ENCODE data around the gene DNAJC3. TPM values are rescaled to one million over a fixed set of nuclear protein-coding genes. Genes with fewer than 3 reads are reported as not detected.

The DNAJC3 gene
- total and polyA plus RNA-seq, 9 of the 15 experiments (the other 6 are each of a cell fraction or from before 2014, with no cell fraction given) = 7.8 to 21.8 (median 10.4) TPM

DNA sequence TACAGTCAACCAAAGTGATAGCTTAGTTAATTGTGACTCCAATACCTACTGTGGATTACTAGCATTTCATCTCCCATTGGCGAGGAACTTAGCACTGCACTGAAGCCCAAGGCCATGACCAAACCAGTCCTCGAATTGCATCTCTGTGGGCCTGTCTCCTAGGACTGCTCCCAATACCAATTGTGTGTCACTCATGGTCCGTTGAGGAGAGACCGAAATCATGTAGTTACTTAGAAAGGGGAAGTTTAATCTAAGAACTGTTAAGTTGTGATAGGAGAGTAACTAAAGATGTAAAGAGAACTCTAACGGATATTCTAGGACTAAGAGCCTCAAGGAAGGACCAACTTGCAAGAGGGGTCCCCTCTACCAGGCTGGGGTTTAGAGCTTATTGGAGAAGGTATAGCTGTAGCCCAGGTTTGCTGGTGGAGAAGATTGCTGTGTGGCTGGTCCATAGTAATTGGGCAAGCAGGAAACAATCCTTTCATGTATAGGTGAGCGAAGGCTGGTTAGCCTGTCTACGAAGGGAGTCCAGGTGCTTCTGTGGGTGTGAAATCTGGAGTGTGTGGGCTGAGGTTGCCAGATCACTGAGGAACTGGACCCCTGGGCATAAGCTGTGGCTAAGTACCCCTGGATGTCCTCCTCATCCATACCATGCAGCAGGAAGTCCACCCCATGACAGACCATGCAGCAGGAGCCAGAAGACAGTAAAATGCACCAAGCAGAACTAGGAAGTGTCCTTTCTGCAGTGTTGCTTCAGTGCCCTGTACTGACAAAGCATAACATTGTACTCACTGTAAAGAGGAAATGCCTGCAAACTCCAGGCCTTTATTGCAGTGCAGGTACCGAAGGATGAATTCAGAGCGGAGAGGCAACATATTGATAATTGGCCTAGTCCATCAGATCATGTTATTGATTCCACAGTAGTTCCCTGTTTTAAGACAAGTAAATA, 30.8 kb downstream of the DNAJC3 start (continued):
- TF ChIP-seq, protein P1, sequence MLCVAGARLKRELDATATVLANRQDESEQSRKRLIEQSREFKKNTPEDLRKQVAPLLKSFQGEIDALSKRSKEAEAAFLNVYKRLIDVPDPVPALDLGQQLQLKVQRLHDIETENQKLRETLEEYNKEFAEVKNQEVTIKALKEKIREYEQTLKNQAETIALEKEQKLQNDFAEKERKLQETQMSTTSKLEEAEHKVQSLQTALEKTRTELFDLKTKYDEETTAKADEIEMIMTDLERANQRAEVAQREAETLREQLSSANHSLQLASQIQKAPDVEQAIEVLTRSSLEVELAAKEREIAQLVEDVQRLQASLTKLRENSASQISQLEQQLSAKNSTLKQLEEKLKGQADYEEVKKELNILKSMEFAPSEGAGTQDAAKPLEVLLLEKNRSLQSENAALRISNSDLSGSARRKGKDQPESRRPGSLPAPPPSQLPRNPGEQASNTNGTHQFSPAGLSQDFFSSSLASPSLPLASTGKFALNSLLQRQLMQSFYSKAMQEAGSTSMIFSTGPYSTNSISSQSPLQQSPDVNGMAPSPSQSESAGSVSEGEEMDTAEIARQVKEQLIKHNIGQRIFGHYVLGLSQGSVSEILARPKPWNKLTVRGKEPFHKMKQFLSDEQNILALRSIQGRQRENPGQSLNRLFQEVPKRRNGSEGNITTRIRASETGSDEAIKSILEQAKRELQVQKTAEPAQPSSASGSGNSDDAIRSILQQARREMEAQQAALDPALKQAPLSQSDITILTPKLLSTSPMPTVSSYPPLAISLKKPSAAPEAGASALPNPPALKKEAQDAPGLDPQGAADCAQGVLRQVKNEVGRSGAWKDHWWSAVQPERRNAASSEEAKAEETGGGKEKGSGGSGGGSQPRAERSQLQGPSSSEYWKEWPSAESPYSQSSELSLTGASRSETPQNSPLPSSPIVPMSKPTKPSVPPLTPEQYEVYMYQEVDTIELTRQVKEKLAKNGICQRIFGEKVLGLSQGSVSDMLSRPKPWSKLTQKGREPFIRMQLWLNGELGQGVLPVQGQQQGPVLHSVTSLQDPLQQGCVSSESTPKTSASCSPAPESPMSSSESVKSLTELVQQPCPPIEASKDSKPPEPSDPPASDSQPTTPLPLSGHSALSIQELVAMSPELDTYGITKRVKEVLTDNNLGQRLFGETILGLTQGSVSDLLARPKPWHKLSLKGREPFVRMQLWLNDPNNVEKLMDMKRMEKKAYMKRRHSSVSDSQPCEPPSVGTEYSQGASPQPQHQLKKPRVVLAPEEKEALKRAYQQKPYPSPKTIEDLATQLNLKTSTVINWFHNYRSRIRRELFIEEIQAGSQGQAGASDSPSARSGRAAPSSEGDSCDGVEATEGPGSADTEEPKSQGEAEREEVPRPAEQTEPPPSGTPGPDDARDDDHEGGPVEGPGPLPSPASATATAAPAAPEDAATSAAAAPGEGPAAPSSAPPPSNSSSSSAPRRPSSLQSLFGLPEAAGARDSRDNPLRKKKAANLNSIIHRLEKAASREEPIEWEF (CRISPR knock-in tag; IDR thresholded peaks at IDR 0.05) = no peak
- no peak for TF ChIP-seq SAP30 (IDR thresholded peaks at IDR 0.05; ENCODE audit: borderline replicate concordance, insufficient read depth, low read depth, low read length, poor library complexity, severe bottlenecking)
- TF ChIP-seq, protein P2, sequence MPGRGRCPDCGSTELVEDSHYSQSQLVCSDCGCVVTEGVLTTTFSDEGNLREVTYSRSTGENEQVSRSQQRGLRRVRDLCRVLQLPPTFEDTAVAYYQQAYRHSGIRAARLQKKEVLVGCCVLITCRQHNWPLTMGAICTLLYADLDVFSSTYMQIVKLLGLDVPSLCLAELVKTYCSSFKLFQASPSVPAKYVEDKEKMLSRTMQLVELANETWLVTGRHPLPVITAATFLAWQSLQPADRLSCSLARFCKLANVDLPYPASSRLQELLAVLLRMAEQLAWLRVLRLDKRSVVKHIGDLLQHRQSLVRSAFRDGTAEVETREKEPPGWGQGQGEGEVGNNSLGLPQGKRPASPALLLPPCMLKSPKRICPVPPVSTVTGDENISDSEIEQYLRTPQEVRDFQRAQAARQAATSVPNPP (IDR thresholded peaks at IDR 0.05; ENCODE audit: borderline replicate concordance, insufficient read depth, insufficient read length) = no peak
- TF ChIP-seq ZNF764 (CRISPR knock-in tag; IDR thresholded peaks at IDR 0.05; ENCODE audit: low read depth) = no peak
- TF ChIP-seq, protein P3, sequence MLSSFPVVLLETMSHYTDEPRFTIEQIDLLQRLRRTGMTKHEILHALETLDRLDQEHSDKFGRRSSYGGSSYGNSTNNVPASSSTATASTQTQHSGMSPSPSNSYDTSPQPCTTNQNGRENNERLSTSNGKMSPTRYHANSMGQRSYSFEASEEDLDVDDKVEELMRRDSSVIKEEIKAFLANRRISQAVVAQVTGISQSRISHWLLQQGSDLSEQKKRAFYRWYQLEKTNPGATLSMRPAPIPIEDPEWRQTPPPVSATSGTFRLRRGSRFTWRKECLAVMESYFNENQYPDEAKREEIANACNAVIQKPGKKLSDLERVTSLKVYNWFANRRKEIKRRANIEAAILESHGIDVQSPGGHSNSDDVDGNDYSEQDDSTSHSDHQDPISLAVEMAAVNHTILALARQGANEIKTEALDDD (IDR thresholded peaks at IDR 0.05) = peak; percentile 69
- TF ChIP-seq, protein P4, sequence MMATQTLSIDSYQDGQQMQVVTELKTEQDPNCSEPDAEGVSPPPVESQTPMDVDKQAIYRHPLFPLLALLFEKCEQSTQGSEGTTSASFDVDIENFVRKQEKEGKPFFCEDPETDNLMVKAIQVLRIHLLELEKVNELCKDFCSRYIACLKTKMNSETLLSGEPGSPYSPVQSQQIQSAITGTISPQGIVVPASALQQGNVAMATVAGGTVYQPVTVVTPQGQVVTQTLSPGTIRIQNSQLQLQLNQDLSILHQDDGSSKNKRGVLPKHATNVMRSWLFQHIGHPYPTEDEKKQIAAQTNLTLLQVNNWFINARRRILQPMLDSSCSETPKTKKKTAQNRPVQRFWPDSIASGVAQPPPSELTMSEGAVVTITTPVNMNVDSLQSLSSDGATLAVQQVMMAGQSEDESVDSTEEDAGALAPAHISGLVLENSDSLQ (IDR thresholded peaks at IDR 0.05) = peak; percentile 42; the same call in 1 of the 2 replicates

All from K562 (cell line).